ENCODE measurements around the gene HYPK. TPM values are rescaled to one million over a fixed set of nuclear protein-coding genes. Genes with fewer than 3 reads are reported as not detected.
A peak's percentile ranks its signal among the peaks of the same experiment; 100 is the strongest.

HYPK gene, protein sequence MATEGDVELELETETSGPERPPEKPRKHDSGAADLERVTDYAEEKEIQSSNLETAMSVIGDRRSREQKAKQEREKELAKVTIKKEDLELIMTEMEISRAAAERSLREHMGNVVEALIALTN
- 10 to 100 TPM; 11.6 to 35.2 TPM for total RNA-seq

DNA sequence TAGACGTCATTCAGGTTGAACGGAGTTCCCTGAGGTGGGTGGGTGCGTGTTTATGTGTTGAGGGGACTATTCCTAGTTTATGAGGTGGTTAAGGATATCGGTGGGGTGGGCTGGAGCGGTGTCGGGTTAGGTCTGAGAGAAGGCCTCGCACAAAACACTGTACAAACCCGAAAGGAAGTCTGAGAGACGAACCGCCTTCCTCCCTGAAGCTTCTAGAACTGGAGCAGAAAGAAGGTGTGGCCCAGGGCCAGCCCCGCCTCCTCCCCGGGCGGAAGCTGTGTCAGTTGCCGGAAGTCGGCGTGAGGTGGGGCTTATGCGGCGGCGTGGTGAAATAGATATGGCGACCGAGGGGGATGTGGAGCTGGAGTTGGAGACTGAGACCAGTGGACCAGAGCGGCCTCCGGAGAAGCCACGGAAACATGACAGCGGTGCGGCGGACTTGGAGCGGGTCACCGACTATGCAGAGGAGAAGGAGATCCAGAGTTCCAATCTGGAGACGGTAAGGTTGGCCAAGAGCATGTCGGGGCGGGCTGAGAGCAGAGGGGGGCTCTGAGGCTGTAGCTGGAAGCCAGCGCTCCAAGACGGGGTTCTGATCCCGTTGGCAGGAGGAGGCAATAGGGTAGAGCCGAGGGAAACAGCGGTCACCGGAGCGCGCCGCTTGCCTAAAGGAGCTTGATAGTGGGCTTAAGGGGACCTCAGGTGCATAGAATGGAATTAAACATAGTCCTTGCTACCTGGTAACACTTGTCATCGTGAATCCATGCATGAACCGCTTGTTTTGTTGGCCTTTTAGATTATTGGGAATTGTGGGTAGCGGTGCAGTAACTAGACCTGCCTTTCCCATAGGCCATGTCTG is at the start of gene HYPK:
Gene HYPK (plus strand): TSS at position 314 of the 856 bp plus-strand sequence. CDS start 24 bp downstream, at position 338.
- Mint-ChIP-seq H3K27ac (peak within 1 kb of the TSS; percentile 91 to 99), H3K36me3 (peaks cover 32 to 48% of the 10 kb centered on the region in 2 donors), H3K9me3 (no peaks in the 10 kb centered on the region)
- DNase-seq (ENCODE audit: low spot score in 2 of 2) (peak; percentile 85 to 87), ATAC-seq (peak; percentile 95 to 96)

DNA sequence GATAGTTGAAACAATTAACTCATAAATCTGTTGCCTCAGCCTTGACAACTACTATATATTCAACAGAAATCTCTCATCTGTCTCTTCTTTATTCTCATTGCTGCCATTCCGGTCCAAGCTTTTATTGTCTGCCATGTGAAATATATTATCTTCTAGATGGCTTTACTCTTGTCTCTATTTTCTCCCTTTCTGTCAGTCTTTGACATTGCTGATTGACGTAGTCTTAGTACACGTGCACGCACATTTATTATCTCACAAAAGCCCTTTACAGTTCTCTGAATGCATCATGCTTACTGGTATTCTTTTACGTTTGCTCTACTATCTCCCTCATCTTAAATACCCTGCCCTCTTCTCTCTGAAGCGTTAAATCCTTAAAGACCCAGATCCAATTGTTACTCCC is 48.5 kb upstream of the HYPK start:
- H3K27ac Mint-ChIP-seq, result peak overlapping the region; percentile 8 to 50
- H3K36me3 Mint-ChIP-seq, result peaks cover 17 to 26% of the 10 kb centered on the region in 2 donors
- DNase-seq (ENCODE audit: low spot score in 2 of 2) (no peak), ATAC-seq (no peak)
- H3K9me3 Mint-ChIP-seq, result no peaks in the 10 kb centered on the region

DNA sequence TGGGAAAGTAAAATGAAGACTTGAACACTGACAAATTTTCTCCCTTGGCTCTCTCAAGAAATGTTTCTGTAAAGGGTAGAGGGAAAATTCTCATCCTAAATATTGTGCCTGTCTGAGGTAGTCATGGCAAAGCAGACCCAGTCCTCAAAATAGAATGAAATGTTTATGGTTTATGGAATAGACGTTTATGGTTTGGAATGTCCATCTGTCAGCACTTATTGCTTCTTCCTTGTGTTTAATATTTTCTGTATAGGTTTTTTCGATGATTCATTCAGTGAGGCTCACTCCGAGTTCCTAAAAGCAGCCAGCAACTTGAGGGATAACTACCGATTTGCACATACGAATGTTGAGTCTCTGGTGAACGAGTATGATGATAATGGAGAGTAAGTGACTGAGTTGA is 37.6 kb upstream of the HYPK start:
- Mint-ChIP-seq H3K9me3 (no peaks in the 10 kb centered on the region), H3K27ac (peak overlapping the region; percentile 59 to 87), H3K36me3 (peaks cover 19 to 30% of the 10 kb centered on the region in 2 donors)
- ATAC-seq, result no peak
- DNase-seq (ENCODE audit: low spot score in 2 of 2), result no peak

DNA sequence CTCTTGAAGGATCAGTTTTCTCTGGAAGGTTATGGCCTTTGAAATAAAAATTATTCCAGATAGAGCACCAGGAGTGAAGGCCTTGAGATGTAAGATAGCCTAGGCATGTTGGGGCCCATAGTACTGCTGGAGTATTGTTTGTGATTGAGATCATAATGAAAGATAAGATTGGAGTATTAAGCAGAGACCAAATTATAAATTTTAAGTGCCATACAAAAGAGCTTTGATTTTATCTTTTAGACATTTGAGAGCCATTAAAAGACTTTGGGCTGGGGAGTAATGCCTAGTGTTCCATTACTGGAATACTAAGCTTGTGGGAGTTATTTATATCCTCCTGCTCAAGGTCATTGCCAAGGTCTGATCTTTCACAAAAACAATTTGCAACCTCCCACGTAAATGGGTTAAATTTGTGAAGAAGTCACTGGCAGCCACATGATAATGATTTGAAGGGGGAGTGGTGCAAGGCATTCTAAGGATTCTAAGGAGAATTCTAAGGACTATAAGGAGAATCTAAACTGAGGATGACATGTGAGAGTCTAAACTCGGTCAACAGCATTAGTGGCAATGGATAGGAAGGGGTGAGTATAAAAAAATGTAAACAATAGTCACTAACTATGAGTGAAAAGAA is 36.5 kb upstream of the HYPK start:
- Mint-ChIP-seq H3K27ac (peak overlapping the region in 1 of 2 donors; percentile 87), H3K36me3 (peaks cover 19 to 30% of the 10 kb centered on the region in 2 donors), H3K9me3 (no peaks in the 10 kb centered on the region)
- DNase-seq (ENCODE audit: low spot score in 2 of 2), result no peak
- ATAC-seq, result no peak

DNA sequence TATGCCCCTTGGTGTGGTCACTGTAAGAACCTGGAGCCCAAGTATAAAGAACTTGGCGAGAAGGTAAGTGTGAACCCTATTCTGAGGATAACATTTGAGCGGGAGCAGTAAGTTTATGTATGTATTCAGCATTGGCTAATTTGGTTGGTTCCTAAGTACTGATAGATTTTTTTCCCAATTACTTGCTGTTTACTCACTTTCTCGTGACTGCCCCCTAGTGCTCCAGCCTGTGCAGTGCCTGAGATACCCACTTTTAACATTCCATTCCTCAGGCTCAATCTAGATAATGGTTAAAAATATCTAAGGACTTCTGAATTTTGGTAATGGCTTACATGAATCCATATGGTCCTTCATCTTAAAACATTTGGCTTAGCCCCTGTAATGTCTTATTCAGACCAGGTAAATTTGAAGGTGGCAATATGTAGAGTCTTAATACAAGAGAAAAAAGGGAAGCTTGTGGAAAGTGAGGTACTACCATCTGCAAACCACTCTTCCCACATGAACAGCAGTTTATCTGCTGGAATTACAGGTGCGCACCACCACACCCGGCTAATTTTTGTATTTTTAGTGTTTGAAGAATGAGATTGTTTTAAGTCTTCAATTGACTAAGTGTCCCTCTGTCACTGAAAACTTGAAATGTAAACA is 30.7 kb upstream of the HYPK start:
- DNase-seq (ENCODE audit: low spot score in 2 of 2), result peak in 1 of 2 donors; percentile 65
- H3K27ac Mint-ChIP-seq, result peak overlapping the region in 1 of 2 donors; percentile 39

DNA sequence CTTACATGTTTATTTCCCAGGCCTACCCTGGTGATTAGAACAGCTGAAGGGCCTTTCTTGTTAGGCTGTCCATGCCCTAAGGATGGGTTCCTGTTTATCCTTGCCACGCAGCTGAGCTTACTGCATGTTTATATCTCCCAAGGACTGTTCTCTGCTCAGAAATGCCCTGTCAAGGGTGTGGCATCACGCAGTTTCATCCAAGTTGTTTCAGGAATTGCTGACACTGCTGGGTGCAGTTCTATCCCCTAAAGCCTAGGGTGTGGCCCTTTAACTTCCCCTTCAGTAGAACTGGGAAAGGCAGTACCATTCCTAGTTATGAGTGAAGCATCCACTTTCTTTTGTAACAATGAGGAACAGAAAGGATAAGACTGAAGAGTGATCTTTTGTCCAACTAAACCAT is 28.6 kb upstream of the HYPK start:
- no peak for DNase-seq (ENCODE audit: low spot score in 2 of 2)
- Mint-ChIP-seq H3K9me3 (no peaks in the 10 kb centered on the region), H3K27ac (peak overlapping the region; percentile 36 to 52), H3K36me3 (peaks cover 13 to 27% of the 10 kb centered on the region in 2 donors)
- ATAC-seq, result no peak

More for the DNA sequence above, 30.7 kb upstream of the HYPK start:
- ATAC-seq, result peak; percentile 59 to 67
- Mint-ChIP-seq H3K9me3 (no peaks in the 10 kb centered on the region), H3K36me3 (peaks cover 17 to 34% of the 10 kb centered on the region in 2 donors)

DNA sequence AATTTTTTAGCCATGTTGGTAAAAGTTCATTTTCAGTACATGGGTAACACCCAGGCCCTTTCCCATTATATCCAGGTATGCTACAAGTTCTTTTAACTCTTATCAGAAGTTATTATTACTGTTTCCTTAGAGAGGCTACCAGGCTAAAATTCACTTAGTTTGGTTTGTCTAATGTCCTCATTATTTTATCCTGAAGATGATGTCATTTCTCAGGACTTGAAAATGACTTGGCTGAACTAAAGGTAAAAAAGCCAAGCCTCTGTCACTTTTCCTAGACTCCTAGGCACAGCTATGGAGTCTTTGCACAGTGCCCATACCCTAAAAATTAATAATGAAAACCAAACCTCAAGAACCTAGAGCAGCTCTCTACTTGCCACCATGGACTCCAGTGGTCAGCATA is 27.8 kb upstream of the HYPK start:
- DNase-seq (ENCODE audit: low spot score in 2 of 2), result no peak
- H3K27ac Mint-ChIP-seq, result peak overlapping the region in 1 of 2 donors; percentile 36
- H3K9me3 Mint-ChIP-seq, result no peaks in the 10 kb centered on the region
- ATAC-seq, result no peak
- H3K36me3 Mint-ChIP-seq, result peaks cover 13 to 27% of the 10 kb centered on the region in 2 donors

DNA sequence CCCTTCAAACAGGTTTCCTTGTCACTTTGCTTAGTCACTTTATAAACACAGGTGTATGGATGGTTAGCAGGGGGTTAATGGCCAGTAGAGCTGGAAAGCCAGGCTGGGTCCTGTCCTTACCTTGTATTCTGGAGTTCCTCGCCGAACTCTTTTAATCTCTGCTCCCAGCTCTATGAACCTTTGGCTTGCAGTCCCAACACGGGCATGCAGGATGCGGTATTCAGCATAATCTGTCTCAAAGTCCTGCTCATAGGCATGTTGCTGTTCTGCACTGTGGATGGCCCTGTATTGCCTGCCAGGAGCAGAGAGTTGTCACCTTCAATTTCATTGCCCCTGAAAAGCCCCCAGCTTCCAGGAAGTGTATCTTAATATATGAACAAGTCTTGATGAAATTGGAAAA is 26.3 kb upstream of the HYPK start:
- DNase-seq (ENCODE audit: low spot score in 2 of 2) (no peak), ATAC-seq (no peak)
- peak overlapping the region; percentile 24 to 25 for H3K27ac Mint-ChIP-seq
- H3K36me3 Mint-ChIP-seq, result peaks cover 13 to 27% of the 10 kb centered on the region in 2 donors
- H3K9me3 Mint-ChIP-seq, result no peaks in the 10 kb centered on the region

DNA sequence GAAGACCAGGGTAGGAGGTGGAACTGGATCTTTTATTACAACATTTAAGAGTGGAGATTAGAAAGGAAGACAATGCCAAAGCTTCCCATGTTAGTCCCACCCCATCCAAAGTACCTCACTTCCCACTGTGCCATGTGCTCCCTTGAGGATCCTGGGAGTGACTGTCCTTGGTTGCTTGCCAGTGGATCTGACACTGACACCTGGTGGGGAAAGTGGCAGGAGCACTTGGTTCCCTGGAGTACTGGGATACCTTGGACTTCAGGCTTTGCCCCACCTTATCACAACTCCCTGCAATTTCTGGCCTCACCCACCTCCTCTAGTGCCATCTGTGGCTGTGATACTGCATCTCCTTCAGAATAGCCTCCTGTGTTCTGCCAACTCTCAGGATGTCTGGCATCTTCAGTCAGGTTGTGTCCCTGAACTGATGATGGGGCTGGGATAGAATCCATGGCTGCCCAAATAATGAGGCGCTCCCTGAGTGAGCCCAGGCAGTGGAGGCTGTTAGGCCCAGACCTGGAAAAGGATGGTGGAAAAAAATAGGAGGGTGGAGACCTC is 24.9 kb upstream of the HYPK start:
- ATAC-seq (no peak), DNase-seq (ENCODE audit: low spot score in 2 of 2) (no peak)
- Mint-ChIP-seq H3K9me3 (no peaks in the 10 kb centered on the region), H3K36me3 (peaks cover 4 to 15% of the 10 kb centered on the region in 2 donors), H3K27ac (peak overlapping the region in 1 of 2 donors; percentile 22)

DNA sequence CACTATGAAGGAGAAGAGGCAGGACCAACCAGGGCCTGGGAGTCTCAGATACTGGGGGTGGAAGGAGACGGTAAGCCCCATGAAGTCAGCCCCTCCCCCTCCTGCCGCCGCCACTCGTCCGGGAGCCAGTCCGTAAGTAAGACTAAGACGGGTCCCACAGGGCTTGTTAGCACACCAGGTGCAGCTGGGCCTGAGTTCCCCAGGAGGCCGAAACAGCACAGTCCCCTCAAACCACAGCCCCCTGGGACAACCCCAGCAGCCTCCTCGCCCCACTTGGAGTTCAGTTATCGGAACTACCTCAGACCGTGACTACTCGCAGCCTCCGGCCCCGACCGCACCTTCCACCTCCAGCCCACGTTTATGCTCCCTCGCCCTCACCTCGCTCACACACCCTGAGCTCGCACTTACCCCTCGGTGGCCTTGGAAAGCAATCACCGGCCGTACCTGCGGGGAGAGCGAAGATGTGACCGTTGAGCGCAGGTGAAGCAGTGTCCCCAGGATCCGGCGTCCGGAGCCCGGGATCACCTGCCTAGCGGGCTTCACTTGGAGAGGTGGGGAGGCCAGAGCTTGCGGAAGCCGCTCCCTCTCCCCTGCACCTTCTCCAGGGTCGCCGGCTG is 24.2 kb upstream of the HYPK start:
- H3K27ac Mint-ChIP-seq, result peak overlapping the region; percentile 55 to 91
- no peaks in the 10 kb centered on the region for H3K9me3 Mint-ChIP-seq
- peaks cover 0 to 8% of the 10 kb centered on the region in 2 donors for H3K36me3 Mint-ChIP-seq
- DNase-seq (ENCODE audit: low spot score in 2 of 2), result peak in 1 of 2 donors; percentile 12
- peak in 1 of 2 donors; percentile 5 for ATAC-seq

DNA sequence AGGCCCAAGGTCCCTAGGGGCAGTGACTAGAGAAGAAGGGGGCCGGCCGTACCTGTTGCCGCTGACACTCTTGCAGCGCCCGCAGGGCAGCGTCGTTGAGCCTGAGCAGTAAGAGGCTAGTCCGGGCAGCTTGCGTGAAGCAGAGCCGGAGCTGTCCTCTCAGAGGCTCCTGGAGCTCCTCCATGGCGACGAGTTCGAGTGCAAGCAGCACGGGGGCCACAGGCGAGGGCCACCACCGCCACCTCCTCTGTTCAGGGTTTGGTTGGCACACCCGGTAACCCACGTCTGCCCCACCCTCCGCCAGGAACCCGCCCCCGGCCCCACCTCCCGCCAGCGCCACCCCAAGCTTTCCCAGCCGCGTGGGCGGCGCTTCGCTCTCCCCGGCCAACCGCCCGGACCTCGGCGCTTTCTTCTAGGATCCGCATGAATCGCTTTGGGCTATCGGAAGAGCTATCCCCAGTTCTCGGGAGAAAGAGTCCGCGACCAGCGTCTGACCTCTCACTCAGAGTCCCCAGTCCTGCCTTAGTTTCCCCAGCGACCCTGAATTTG is 23.6 kb upstream of the HYPK start, which contains the start of gene ELL3:
Gene ELL3 (minus strand): TSS at position 249 of the 549 bp plus-strand sequence. CDS start 65 bp downstream, at position 184.
- Mint-ChIP-seq H3K36me3 (peaks cover 0 to 6% of the 10 kb centered on the region in 2 donors), H3K9me3 (no peaks in the 10 kb centered on the region), H3K27ac (peak within 1 kb of the TSS; percentile 91 to 94)
- peak in 1 of 2 donors; percentile 73 for DNase-seq (ENCODE audit: low spot score in 2 of 2)
- peak; percentile 71 to 74 for ATAC-seq

DNA sequence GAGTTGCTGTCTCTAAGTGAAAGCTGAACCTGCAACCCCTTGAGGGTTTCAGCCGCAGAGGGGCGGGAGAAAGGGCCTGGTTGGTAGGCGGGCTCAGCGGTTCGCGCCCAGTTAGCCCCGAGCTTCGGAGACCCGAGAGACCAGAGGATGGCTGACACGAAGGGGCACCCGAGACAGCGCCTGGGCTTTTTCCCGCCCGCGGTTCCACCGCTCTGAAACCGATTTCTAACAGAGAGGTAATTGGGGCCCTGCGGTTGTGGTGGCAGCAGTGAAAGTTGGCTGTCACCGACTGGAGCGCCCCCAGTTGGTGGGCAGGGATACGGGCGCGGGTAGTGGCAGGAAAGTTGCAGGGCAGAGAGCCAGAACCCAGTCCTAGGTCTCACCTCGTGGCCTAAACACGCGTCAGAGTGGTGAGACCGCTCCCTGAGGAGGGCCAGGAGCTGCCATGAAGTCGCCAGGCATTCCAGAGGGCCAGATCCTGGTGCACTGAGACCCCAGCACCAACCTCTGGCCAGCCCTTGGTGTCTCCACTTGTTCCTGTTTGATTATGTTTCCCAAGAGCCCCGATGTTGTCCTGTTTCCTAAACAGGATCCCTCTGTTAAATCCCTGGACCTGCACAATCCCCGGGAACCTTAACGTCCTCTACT is 23.0 kb upstream of the HYPK start:
- ATAC-seq (peak; percentile 85 to 90), DNase-seq (ENCODE audit: low spot score in 2 of 2) (peak; percentile 85 to 92)
- Mint-ChIP-seq H3K36me3 (peaks cover 0 to under 1% of the 10 kb centered on the region in 2 donors), H3K27ac (peak overlapping the region; percentile 91 to 94), H3K9me3 (no peaks in the 10 kb centered on the region)

DNA sequence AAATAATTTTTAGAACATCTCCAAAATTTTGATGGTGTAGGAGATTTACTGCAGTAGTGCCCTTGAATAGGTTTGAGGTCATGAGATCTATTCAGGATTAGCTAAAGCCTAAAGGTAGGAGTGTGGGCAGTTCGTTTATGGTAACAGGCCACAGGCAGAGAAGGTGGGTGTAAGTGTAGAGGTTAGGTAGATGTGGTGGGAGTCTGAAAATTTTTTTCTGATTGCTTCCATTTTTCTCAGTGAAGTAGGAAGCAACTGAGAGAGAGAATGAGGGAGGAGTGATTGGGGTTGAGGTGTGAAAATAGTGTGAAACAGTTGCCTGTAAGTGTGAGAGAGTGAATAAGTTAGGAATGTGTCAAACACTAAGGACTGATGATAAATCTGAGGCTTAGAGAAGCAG is 21.4 kb upstream of the HYPK start:
- H3K27ac Mint-ChIP-seq, result peak overlapping the region in 1 of 2 donors; percentile 8

DNA sequence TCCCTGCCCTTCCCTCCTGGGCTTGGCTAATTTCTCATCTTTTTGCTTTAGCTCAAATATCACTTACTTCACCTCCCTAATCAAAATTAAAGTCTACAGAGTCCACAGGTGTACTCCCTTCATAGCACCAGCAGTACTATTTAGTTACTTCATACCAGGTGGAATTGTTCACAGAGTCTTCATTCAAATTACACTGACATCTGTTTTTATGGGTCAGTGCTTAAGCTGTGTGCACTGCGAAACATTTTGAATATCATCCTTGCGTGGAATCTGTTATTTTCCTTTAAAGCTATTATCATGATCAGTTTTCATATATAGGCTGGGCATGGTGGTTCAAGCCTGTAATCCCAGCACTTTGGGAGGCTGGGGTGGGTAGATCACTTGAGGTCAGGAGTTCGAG is 11.0 kb upstream of the HYPK start:
- no peak for DNase-seq (ENCODE audit: low spot score in 2 of 2)
- Mint-ChIP-seq H3K36me3 (peaks cover 24% of the 10 kb centered on the region in 2 donors), H3K27ac (no peak overlapping the region), H3K9me3 (no peaks in the 10 kb centered on the region)
- ATAC-seq, result no peak

More for the DNA sequence above, 21.4 kb upstream of the HYPK start:
- H3K36me3 Mint-ChIP-seq, result no peaks in the 10 kb centered on the region
- no peak for ATAC-seq
- no peaks in the 10 kb centered on the region for H3K9me3 Mint-ChIP-seq
- no peak for DNase-seq (ENCODE audit: low spot score in 2 of 2)
